HG02678 (cell line): ENCODE data around the gene BEST2.
A peak's percentile ranks its signal among the peaks of the same experiment; 100 is the strongest.
"Not testable (repeated sequence)": the region's sequence is repeated elsewhere in the genome, so short reads cannot be mapped to it uniquely, and the experiment has no call there.

Source experiments
- ATAC-seq: cut with Tn5 transposase; IDR thresholded peaks from one replicate; pipeline ENCODE4 v1.9.1; 2021; ENCODE audit warnings: mild to moderate bottlenecking, moderate library complexity; ENCODE audit not compliant: unreplicated experiment

Gene BEST2

GRCh38 chr19:12797141-12797587 is 45.6 kb downstream of the BEST2 start:
- ATAC-seq: no peak

- ATAC-seq: not testable (repeated sequence)
Observed at GRCh38 chr19:12797607-12798006, 46.0 kb downstream of the BEST2 start.

- ATAC-seq: no peak
Observed at GRCh38 chr19:12799742-12800465, 48.3 kb downstream of the BEST2 start.

GRCh38 chr19:12800466-12800770 is 48.8 kb downstream of the BEST2 start:
- ATAC-seq: no peak

- no peak for ATAC-seq
Observed at GRCh38 chr19:12800923-12801465, 49.4 kb downstream of the BEST2 start.

GRCh38 chr19:12801466-12802266 is 50.1 kb downstream of the BEST2 start, which contains the start of the genes PRDX2 and THSD8:
Gene PRDX2, minus strand, starts transcription at chr19:12801800. Its CDS starts 539 bp downstream, at chr19:12801261.
Gene THSD8, plus strand, starts transcription at chr19:12802069. Its CDS starts 3 bp downstream, at chr19:12802072.
- peak; percentile 44 for ATAC-seq

GRCh38 chr19:12802267-12803106 is 50.9 kb downstream of the BEST2 start:
- ATAC-seq: no peak

GRCh38 chr19:12804051-12804450 is 52.5 kb downstream of the BEST2 start:
- no peak for ATAC-seq

GRCh38 chr19:12806242-12807081 is 54.9 kb downstream of the BEST2 start, which contains the start of gene RNASEH2A:
Gene RNASEH2A, plus strand, starts transcription at chr19:12806584. Its CDS starts 90 bp downstream, at chr19:12806674.
- peak; percentile 83 for ATAC-seq
